Adrenal gland (tissue), 12 donors: ENCODE results near the gene MT1B. TPM values are rescaled to one million over a fixed set of nuclear protein-coding genes. Genes with fewer than 3 reads are reported as not detected.
A peak's percentile ranks its signal among the peaks of the same experiment; 100 is the strongest.

Source experiments
- DNase-seq, 7 donors: peaks; one replicate each; pipeline ENCODE4 v3.0.0-alpha.2; 2019 to 2020
- H3K27ac ChIP-seq, 5 donors: fragments of 200-600 bp; sonication (generic) in 4 of 5; 1 replicate in 3 of 5; 2 replicates in 2 of 5; pipeline versions ENCODE4 v1.5.1 to v1.8.0; 2016 to 2020; ENCODE audit warnings: mild to moderate bottlenecking in 1 of 5
- H3K27me3 ChIP-seq: fragments of 200-600 bp; 2 replicates; pipeline ENCODE4 v1.8.0; 2021
- H3K36me3 ChIP-seq, 2 donors: fragments of 200-600 bp; replicated peaks in 1 of 2; 1 replicate in 1 of 2; 2 replicates in 1 of 2; pipeline versions ENCODE4 v1.5.1 to v1.8.0; 2018 to 2022
- H3K4me1 ChIP-seq, 2 donors: fragments of 200-600 bp; replicated peaks in 1 of 2; 1 replicate in 1 of 2; 2 replicates in 1 of 2; pipeline versions ENCODE4 v1.5.1 to v1.8.0; 2018 to 2021
- H3K4me3 ChIP-seq, 4 donors: fragments of 200-600 bp; sonication (generic) in 3 of 4; one replicate each; pipeline ENCODE4 v1.5.1; 2016 to 2018
- H3K9me3 ChIP-seq, 3 donors: fragments of 200-600 bp; sonication (generic) in 1 of 3; replicated peaks in 1 of 3; 1 replicate in 2 of 3; 2 replicates in 1 of 3; pipeline versions ENCODE4 v1.5.1 to v1.8.0; 2016 to 2021
- POLR2A ChIP-seq, 2 donors: fragments of 450-650 bp; IDR thresholded peaks; one replicate each; pipeline ENCODE4 v1.6.1; 2017; ENCODE audit warnings: antibody characterized with exemption in 2 of 2, mild to moderate bottlenecking in 2 of 2, moderate library complexity in 1 of 2
- WGBS, 4 donors: extraction: QIAGEN DNeasy Blood & Tissue Kit in 2 of 4; methylation state at CpG; one replicate each; pipeline versions ENCODE4 v1.1.5 to v1.1.7; 2013 to 2017; 5-methylcytosine and 5-hydroxymethylcytosine counted together
- intact Hi-C, 2 donors: fragments of 100-400 bp; cut with DNase I; formaldehyde crosslinking; loops; one replicate each; pipeline versions ENCODE4 v1.14.1 to v1.15.0; 2022 to 2023
- polyA plus RNA-seq, 3 donors: library from polyadenylated mRNA; stranded (reverse); fragments of 200-250 nt in 2 of 3; fragments of 350-450 nt in 1 of 3; fragmentation: Illumina TruSeq in 1 of 3; extraction: RNeasy Lipid Tissue Mini Kit (QIAGEN cat#74804) in 1 of 3; gene quantifications; one replicate each; pipeline ENCODE4 v1.2.3, GENCODE V29; 2013 to 2014
- total RNA-seq, 9 donors: library from RNA; depleted of rRNA in 4 of 9; stranded (reverse); fragments of >200 nt in 4 of 9; fragments of 120-200 nt in 1 of 9; fragmentation: NEBNext Ultra II Directional in 1 of 9; extraction: Animal tissue kit (Norgen Biotek cat#: 25700) in 1 of 9; gene quantifications; one replicate each; pipeline versions ENCODE4 v1.1.0 to v1.2.4, GENCODE V29; 2013 to 2023
- TF ChIP-seq, protein P1 (sequence below), 6 experiments: fragments of 450-650 bp in 4 of 6; fragments of 200-600 bp in 2 of 6; sonication (generic) in 1 of 6; IDR thresholded peaks; 1 replicate in 5 of 6; 2 replicates in 1 of 6; pipeline versions ENCODE4 v1.5.1 to v1.8.0; 2016 to 2021; ENCODE audit warnings: antibody characterized with exemption in 6 of 6, mild to moderate bottlenecking in 2 of 6, moderate library complexity in 1 of 6
- donor health status: healthy with polysubstance abuse.
- donor health status: Bipolar disorder and iron deficiency.
- donor health status: DM: yes; HTN: yes; CAD: no.
- donor health status: DM: no; HTN: no; CAD: no.
- donor health status: DM: no; HTN: no; CAD: no.
- donor health status: DM: yes; HTN: yes; CAD: no.

The MT1B gene
- total and polyA plus RNA-seq, 12 donors, result not detected

GRCh38 chr16:56634715-56635440 is 16.8 kb upstream of the MT1B start:
- Histone ChIP-seq H3K27ac (no peak overlapping the region), H3K9me3 (no peaks in the 10 kb centered on the region), H3K4me1 (peaks cover 0 to 19% of the 10 kb centered on the region in 2 donors), H3K27me3 (peaks cover 7% of the 10 kb centered on the region), H3K4me3 (peak overlapping the region in 1 of 4 donors; percentile 26), H3K36me3 (no peaks in the 10 kb centered on the region)
- TF ChIP-seq, protein P1, sequence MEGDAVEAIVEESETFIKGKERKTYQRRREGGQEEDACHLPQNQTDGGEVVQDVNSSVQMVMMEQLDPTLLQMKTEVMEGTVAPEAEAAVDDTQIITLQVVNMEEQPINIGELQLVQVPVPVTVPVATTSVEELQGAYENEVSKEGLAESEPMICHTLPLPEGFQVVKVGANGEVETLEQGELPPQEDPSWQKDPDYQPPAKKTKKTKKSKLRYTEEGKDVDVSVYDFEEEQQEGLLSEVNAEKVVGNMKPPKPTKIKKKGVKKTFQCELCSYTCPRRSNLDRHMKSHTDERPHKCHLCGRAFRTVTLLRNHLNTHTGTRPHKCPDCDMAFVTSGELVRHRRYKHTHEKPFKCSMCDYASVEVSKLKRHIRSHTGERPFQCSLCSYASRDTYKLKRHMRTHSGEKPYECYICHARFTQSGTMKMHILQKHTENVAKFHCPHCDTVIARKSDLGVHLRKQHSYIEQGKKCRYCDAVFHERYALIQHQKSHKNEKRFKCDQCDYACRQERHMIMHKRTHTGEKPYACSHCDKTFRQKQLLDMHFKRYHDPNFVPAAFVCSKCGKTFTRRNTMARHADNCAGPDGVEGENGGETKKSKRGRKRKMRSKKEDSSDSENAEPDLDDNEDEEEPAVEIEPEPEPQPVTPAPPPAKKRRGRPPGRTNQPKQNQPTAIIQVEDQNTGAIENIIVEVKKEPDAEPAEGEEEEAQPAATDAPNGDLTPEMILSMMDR (IDR thresholded peaks at IDR 0.05), result no peak
- TF ChIP-seq POLR2A (IDR thresholded peaks at IDR 0.05), result no peak
- WGBS, 4 donors, result 33 to 44% (median 40%) methylated on average over 42 to 47 of the region's 47 CpGs
- intact Hi-C loops, result no loop called here
- no peak for DNase-seq

- Histone ChIP-seq H3K4me3 (peak overlapping the region in 1 of 4 donors; percentile 26), H3K9me3 (no peaks in the 10 kb centered on the region), H3K36me3 (no peaks in the 10 kb centered on the region), H3K27ac (no peak overlapping the region), H3K4me1 (peaks cover 0 to 19% of the 10 kb centered on the region in 2 donors), H3K27me3 (peaks cover 7% of the 10 kb centered on the region)
- intact Hi-C loops, result no loop called here
- no peak for TF ChIP-seq POLR2A (IDR thresholded peaks at IDR 0.05)
- TF ChIP-seq, protein P1 (IDR thresholded peaks at IDR 0.05), result no peak
- no peak for DNase-seq
- WGBS, 4 donors, result 23 to 52% (median 37%) methylated on average over 8 to 40 of the region's 40 CpGs
These were observed 16.2 kb upstream of the MT1B start for GRCh38 chr16:56635441-56635967.

GRCh38 chr16:56636616-56637413 is 14.9 kb upstream of the MT1B start:
- WGBS, 4 donors, result 70 to 79% (median 75%) methylated on average over 9 of the region's 9 CpGs
- H3K27me3 ChIP-seq, result peaks cover 7% of the 10 kb centered on the region
- TF ChIP-seq, protein P1 (IDR thresholded peaks at IDR 0.05), result no peak
- no peak for TF ChIP-seq POLR2A (IDR thresholded peaks at IDR 0.05)
- no peak overlapping the region for H3K4me3 ChIP-seq
- no peak for DNase-seq
- no peaks in the 10 kb centered on the region for H3K9me3 ChIP-seq
- no peaks in the 10 kb centered on the region for H3K36me3 ChIP-seq
- intact Hi-C loops, result no loop called here
- peaks cover 0 to 19% of the 10 kb centered on the region in 2 donors for H3K4me1 ChIP-seq
- no peak overlapping the region for H3K27ac ChIP-seq
